NCI-H345 (cell line): ENCODE measurements around the gene SELENOM.

Source experiments
- DNase-seq: peaks from one replicate; lab custom pipeline; 2025; lab: John Stamatoyannopoulos, UW

Gene SELENOM

GRCh38 chr22:31091106-31091975 is 16.0 kb downstream of the SELENOM start:
- DNase-seq = no peak

DNA sequence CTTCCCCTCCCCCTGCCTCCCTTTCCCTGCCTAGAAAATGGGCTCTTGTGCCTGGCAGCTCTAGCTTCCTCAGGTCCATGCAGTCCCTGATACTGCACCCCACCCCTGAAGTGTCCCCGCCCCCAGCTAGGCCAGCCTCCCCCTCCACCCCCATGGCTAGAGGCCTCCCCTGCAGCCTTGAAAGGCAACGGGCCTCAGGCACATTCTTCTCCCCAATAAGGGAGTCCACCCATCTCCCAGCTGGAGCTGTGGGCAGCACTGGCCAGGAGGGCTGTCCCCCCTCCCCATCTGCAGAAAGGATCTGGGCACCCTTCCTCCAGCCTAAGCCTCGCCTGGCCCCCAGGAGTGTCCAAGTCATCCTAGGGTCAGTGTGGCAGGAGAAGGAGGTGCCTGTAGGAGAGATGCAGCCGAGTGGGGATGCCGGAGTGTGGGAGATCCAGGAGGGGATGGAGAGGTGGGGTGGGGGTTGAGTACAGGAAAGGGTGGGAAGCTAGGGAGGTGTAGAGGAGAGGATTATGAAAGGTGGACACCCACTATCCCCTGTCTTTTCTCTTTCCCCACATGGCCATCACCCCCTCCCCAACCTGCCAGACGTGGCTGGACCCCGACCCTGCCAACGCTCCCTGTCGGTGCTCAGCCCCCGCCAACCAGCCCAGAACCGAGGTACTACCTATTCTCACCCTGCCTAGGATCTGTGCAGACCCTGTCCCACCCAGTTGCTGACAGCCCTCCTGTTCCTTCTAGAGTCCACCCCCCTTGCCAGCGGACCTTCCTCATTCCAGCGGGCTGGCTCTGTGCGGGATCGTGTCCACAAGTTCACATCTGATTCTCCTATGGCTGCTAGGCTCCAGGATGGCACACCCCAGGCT is 16.9 kb downstream of the SELENOM start:
- no peak for DNase-seq

DNA sequence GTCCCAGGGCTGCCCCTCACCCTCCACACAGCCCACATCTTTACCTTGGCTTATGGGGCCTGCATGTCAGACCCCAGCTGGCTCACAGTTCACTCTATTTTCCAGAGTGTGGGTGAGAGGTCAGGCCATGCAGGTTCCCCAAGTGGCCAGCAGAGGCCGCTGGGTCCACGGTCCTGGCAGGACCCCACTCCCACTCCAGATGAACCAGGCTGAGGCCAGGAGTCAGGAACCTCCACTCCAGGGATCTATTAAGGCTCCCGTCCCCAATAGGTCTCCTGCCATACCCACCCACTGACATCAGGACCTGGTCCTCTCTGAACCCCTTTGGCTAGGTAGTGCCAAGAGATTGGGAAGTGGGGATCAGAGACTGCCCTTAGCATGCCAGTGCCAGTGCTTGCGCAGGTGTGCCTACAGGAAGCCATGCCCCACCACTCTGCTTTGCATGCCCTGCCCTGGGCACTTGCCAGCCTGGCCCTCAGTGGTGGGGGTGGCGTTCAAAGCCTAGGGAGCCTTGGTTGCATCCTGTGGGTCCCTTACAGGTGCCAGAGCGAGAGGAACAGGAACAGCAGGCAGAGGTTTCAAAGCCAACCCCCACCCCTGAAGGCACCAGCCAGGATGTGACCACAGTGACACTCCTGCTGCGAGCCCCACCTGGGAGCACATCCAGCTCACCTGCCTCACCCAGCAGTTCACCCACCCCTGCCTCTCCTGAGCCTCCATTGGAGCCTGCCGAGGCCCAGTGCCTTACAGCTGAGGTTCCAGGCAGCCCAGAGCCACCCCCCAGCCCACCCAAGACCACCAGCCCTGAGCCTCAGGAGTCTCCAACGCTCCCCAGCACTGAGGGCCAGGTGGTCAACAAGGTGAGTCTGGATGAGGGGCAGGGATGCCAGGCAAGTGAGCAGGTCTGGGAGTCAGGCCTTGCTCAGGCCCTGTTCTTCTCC is 17.9 kb downstream of the SELENOM start:
- no peak for DNase-seq

GRCh38 chr22:31088233-31088986 is 19.0 kb downstream of the SELENOM start:
- DNase-seq = no peak

DNA sequence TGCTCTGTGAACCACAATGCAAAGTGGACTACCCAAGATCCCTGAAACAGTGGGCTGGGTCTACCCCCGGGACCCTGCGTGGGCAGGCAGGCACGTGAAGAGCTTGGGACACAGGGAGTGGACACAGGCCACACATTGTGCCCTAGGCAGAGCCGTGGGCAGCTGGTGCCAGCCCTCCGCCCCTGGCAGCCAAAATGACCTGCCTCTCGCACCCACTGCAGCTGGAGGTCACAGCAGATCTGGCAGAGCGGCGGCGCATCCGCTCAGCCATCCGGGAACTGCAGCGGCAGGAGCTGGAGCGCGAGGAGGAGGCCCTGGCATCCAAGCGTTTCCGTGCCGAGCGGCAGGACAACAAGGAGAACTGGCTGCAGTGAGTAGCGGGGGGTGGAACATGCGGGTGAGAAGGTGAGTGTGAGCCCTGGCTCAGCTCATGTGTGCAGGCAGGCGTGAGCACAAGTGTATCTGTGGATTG is 19.6 kb downstream of the SELENOM start:
- no peak for DNase-seq

- DNase-seq = no peak
Observed at GRCh38 chr22:31086703-31087330, 20.6 kb downstream of the SELENOM start.

- no peak for DNase-seq
Observed at GRCh38 chr22:31085928-31086327, 21.4 kb downstream of the SELENOM start.

GRCh38 chr22:31085493-31085824 is 21.9 kb downstream of the SELENOM start:
- DNase-seq = no peak

DNA sequence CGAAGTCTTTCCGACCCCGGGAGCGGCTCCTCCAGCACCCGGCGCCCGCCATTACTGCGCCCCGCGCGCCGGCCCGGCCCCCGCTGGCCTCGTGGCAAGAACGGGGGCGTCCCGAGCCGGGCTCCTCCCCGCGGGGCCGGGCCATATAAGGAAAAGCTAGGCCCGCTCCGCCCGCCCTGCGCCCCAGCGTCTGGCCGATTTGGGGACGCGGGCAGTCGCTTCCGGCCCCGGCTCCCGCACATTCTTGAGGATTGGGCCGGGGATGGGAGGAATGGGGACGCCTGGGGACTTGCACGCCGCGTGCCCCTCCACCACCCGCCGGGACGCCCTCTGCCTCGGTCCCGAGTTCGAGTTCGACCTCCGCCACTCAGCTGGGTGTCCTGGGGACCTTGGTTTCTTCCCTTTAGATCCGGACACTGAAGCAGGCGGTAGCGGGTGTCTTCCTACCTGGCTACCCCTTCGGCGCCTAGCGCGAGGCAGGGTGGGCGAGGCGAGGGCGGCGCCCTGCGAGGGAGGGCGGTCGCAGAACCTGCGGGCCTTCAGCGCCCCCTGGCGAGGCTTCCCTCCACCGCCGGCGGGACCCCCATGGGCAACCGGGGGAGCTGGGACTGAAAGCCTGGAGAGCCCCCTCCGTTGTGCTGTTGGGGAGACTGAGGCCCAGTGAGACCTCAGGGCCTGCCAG is 22.4 kb downstream of the SELENOM start:
- no peak for DNase-seq

GRCh38 chr22:31083923-31084810 is 23.2 kb downstream of the SELENOM start:
- DNase-seq = no peak

GRCh38 chr22:31083377-31083768 is 24.0 kb downstream of the SELENOM start:
- peak; percentile 80 for DNase-seq

DNA sequence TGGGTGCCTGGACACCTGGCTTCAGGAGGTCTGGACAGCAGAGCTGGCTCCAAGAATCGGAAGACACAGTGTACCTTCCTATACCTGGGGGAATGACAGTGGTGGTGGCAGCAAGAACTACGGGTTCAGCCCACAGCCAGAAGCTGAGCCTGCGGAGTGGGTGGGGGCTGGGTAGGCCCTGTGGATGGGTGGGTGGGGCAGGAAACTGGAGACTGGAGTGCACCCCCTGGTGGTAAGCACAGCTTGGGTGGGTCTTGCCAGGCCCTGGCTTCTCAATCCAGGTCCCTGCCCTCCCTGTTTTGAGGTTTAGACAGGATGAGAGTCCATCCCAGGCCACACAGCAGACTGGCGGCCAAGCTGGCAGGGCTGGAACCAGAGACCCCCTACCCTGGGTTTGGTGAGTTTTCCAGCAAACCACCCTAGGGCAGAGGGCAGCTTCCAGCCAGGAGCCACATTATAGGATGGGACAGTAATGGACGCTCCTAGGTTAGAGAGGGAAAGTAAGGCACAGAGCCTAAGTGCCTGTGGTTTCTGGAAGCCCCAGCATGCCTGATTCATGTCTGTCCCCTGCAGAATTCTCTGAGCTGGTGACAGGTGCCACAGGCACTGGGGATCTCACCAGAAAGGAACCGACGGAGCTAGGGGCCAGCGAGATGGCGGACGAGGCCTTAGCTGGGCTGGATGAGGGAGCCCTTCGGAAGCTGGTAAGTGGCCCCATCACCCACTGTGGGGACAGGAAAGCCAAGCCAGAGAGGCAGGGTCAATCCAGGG is 24.6 kb downstream of the SELENOM start:
- DNase-seq = peak; percentile 23

GRCh38 chr22:31081963-31082605 is 25.3 kb downstream of the SELENOM start:
- DNase-seq = no peak

DNA sequence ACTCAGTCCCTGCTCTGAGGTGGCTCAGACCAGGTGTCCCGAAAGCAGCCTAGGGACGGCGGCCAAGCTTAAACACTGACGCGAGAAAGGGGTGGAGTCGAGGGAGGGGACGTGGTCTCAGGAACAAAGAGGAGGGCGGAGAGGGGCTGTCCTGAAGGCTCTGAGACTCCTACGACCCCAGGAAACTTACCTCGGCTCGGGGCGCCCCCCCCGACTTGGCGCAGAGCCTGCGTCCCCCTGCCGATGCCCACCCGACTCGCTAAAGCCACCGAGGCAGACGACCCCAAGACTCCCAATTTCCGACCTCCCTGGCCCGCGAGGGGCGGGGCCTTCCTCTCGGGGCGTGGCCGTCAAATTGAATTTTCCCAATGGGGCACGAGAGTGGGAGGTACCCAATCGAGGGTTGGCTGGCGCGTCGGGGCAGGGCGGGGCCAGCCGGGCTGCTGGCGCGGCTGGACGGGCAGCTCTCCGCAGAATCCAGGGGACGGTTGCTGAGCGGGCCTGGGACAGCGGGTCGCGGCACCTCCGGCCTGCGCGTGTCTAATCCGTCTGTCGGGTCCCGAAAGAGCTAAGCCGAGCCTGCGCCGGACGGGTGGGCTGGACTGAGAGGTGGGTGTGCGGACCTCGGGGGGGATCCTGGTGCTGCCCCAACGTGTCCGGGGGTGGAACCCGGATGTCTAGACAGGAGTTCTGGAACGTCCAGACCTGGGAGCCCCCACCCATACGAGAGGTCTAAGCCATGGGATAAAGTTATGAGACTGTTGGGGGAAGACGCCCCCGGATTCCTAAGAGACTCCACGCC is 26.3 kb downstream of the SELENOM start, which contains the start of gene SMTN:
Gene SMTN (plus strand): TSS at position 471 of the 802 bp plus-strand sequence. CDS start 1,941 bp downstream, outside the sequence.
- DNase-seq = peak; percentile 88

DNA sequence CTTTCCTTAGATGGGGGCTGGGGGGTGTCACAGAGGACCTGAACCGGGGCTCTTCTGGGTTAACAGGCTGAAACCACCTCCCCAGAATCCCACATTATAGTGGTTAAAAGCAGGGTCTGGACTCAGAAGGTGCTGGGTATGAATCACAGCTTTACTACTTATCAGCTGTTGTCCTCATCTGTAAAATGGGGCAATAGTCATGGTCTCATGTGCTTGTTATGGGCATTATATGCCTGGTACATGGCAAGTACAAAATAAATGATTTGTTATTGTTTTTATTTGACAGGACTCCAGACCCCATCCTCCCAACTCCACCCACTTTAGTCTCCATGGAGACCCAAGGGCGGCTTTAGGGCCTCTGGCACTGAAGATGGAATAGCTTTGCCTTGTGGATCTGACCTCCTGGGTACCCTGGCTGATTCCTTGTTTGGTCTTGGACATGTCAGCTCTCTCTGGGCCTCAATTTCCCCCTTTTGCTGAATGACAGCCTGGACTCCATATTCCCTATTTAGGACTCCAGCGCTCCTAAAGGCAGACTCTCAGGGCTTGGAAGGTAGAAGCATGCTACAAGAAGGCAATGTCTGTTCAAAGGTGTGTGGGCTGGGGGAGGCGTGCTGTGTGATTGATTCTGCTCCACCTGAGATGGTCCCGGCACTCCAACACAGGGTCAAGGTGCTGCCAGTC is 27.1 kb downstream of the SELENOM start:
- no peak for DNase-seq

DNA sequence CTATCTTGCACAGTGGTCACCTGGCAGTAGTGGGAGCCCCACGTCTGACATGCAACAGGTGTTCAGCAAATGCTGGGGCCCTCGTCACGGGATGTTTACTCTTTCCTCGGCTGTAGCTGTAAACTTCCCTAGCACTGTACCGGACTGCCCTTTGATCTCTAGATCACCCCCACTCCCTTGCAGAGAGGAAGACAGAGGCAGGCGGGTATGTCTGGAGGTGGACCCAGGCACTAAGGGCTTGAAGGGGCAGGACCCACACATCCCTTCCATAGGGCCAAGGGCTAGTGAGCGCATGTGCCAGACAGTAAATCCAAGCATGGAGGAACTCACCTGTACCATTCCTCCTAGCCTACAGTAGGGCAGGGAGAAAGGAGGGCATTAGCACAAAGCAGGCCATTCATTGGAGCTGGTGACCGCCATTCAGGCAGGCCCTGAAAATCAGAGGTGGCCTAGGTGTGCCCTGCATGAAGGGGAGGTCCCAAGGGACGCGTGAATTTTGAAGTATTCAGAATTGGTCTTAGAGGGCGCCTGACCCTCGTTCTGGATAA is 28.2 kb downstream of the SELENOM start:
- DNase-seq = peak; percentile 3
